HepG2 (cell line): Measurements from ENCODE around the gene NUP153. TPM values are rescaled to one million over a fixed set of nuclear protein-coding genes. Genes with fewer than 3 reads are reported as not detected.

ENCODE experiments used
- BRD4 ChIP-seq: sonication (generic); formaldehyde crosslinking; IDR thresholded peaks from 2 replicates; pipeline ENCODE4 v1.4.0; 2020; ENCODE audit warnings: missing genetic modification reagents
- DPF2 ChIP-seq: sonication (generic); formaldehyde crosslinking; IDR thresholded peaks from 2 replicates; pipeline ENCODE4 v1.4.0; 2020; ENCODE audit warnings: mild to moderate bottlenecking, low read depth, missing genetic modification reagents, borderline replicate concordance
- ELF4 ChIP-seq: sonication (generic); formaldehyde crosslinking; IDR thresholded peaks from 2 replicates; pipeline ENCODE4 v1.5.0; 2020; ENCODE audit warnings: missing genetic modification reagents, mild to moderate bottlenecking, moderate library complexity, borderline replicate concordance
- FUBP1 ChIP-seq: sonication (generic); formaldehyde crosslinking; IDR thresholded peaks from 2 replicates; pipeline ENCODE4 v1.5.1; 2020; ENCODE audit warnings: missing genetic modification reagents, mild to moderate bottlenecking, borderline replicate concordance
- HOMEZ ChIP-seq: IDR thresholded peaks from 2 replicates; pipeline ENCODE4 v1.6.1; 2016; ENCODE audit warnings: low read depth
- IKZF1 ChIP-seq: fragments of 450-650 bp; IDR thresholded peaks from 2 replicates; pipeline ENCODE4 v1.7.1; 2016
- KDM5B ChIP-seq: sonication (generic); formaldehyde crosslinking; IDR thresholded peaks from 2 replicates; pipeline ENCODE4 v1.4.0; 2020; ENCODE audit warnings: missing genetic modification reagents, mild to moderate bottlenecking, borderline replicate concordance
- MATR3 ChIP-seq: sonication (generic); formaldehyde crosslinking; IDR thresholded peaks from 2 replicates; pipeline ENCODE4 v1.4.0; 2020; ENCODE audit warnings: missing genetic modification reagents
- MEF2D ChIP-seq: sonication (generic); formaldehyde crosslinking; IDR thresholded peaks from 2 replicates; pipeline ENCODE4 v1.5.1; 2020; ENCODE audit warnings: mild to moderate bottlenecking, missing genetic modification reagents
- REPIN1 ChIP-seq: sonication (generic); formaldehyde crosslinking; IDR thresholded peaks from 2 replicates; pipeline ENCODE4 v1.8.0; 2022; ENCODE audit warnings: missing genetic modification reagents, low read depth, mild to moderate bottlenecking, borderline replicate concordance
- SAP130 ChIP-seq: IDR thresholded peaks from 2 replicates; pipeline ENCODE4 v1.6.1; 2016; ENCODE audit warnings: low read depth
- SMAD9 ChIP-seq: sonication (generic); formaldehyde crosslinking; IDR thresholded peaks from 2 replicates; pipeline ENCODE4 v1.5.1; 2020; ENCODE audit warnings: mild to moderate bottlenecking, missing genetic modification reagents
- SNAI1 ChIP-seq: sonication (generic); formaldehyde crosslinking; IDR thresholded peaks from 2 replicates; pipeline ENCODE4 v1.5.0; 2020; ENCODE audit warnings: mild to moderate bottlenecking, missing genetic modification reagents, borderline replicate concordance
- ZNF24 ChIP-seq: fragments of 450-650 bp; IDR thresholded peaks from 2 replicates; pipeline ENCODE4 v1.6.1; 2017; ENCODE audit warnings: antibody characterized with exemption, mild to moderate bottlenecking
- ZNF546 ChIP-seq: sonication (generic); formaldehyde crosslinking; conservative IDR thresholded peaks from 2 replicates; pipeline ENCODE4 v1.8.1; 2023; ENCODE audit warnings: mild to moderate bottlenecking, missing genetic modification reagents
- ZNF781 ChIP-seq: sonication (generic); formaldehyde crosslinking; IDR thresholded peaks from 2 replicates; pipeline ENCODE4 v1.5.1; 2020; ENCODE audit warnings: borderline replicate concordance, mild to moderate bottlenecking, missing genetic modification reagents; ENCODE audit errors: not compliant biosample characterization
- polyA plus RNA-seq, 8 experiments: library from polyadenylated mRNA; depleted of rRNA in 3 of 8; stranded (reverse) in 7 of 8; unstranded in 1 of 8; fragments of >200 nt; fragmentation: Illumina TruSeq in 4 of 8; extraction: Trizol in 4 of 8; gene quantifications; 2 replicates each; pipeline versions ENCODE4 v1.2.1 to v1.2.3, GENCODE V29; 2011 to 2016; ENCODE audit warnings: low read depth in 4 of 8, missing spikeins in 1 of 8, mixed read lengths in 1 of 8; ENCODE audit not compliant: insufficient read depth in 1 of 8
- total RNA-seq, 5 experiments: library from RNA; depleted of rRNA; stranded (reverse); fragments of >200 nt; fragmentation: Illumina TruSeq; extraction: Trizol; gene quantifications; 2 replicates each; pipeline ENCODE4 v1.2.3, GENCODE V29; 2016; ENCODE audit warnings: low read depth in 1 of 5
- TF ChIP-seq, protein P1 (sequence below): sonication (generic); formaldehyde crosslinking; IDR thresholded peaks from 2 replicates; pipeline ENCODE4 v1.4.0; 2020; ENCODE audit warnings: missing genetic modification reagents
- TF ChIP-seq, protein P2 (sequence below): sonication (generic); formaldehyde crosslinking; IDR thresholded peaks from 2 replicates; pipeline ENCODE4 v1.5.0; 2020; ENCODE audit warnings: mild to moderate bottlenecking, missing genetic modification reagents, moderate library complexity
- TF ChIP-seq, protein P3 (sequence below): sonication (generic); formaldehyde crosslinking; IDR thresholded peaks from 2 replicates; pipeline ENCODE4 v1.5.0; 2020; ENCODE audit warnings: missing genetic modification reagents, mild to moderate bottlenecking, borderline replicate concordance

Gene NUP153
- total and polyA plus RNA-seq, 2 of the 13 experiments (the other 11 are each of a cell fraction or from before 2014, with no cell fraction given), result 29.8 to 55.2 TPM

- TF ChIP-seq SAP130 (CRISPR knock-in tag), result peak; percentile 14; the same call in 1 of the 2 replicates
- no peak for TF ChIP-seq ELF4 (CRISPR knock-in tag)
- TF ChIP-seq DPF2 (CRISPR knock-in tag), result no peak
- peak; percentile 59; the same call in 1 of the 2 replicates for TF ChIP-seq SMAD9 (CRISPR knock-in tag)
- peak; percentile 71; the same call in 1 of the 2 replicates for TF ChIP-seq KDM5B
- peak; percentile 9; the same call in 1 of the 2 replicates for TF ChIP-seq HOMEZ (CRISPR knock-in tag)
- TF ChIP-seq, protein P1, sequence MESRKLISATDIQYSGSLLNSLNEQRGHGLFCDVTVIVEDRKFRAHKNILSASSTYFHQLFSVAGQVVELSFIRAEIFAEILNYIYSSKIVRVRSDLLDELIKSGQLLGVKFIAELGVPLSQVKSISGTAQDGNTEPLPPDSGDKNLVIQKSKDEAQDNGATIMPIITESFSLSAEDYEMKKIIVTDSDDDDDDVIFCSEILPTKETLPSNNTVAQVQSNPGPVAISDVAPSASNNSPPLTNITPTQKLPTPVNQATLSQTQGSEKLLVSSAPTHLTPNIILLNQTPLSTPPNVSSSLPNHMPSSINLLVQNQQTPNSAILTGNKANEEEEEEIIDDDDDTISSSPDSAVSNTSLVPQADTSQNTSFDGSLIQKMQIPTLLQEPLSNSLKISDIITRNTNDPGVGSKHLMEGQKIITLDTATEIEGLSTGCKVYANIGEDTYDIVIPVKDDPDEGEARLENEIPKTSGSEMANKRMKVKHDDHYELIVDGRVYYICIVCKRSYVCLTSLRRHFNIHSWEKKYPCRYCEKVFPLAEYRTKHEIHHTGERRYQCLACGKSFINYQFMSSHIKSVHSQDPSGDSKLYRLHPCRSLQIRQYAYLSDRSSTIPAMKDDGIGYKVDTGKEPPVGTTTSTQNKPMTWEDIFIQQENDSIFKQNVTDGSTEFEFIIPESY, result 0 out of 2 replicates have a peak, but pooled peaks have one; percentile 12
- no peak for TF ChIP-seq IKZF1
- TF ChIP-seq BRD4 (CRISPR knock-in tag), result no peak; the same call in 1 of the 2 replicates
- TF ChIP-seq, protein P2, sequence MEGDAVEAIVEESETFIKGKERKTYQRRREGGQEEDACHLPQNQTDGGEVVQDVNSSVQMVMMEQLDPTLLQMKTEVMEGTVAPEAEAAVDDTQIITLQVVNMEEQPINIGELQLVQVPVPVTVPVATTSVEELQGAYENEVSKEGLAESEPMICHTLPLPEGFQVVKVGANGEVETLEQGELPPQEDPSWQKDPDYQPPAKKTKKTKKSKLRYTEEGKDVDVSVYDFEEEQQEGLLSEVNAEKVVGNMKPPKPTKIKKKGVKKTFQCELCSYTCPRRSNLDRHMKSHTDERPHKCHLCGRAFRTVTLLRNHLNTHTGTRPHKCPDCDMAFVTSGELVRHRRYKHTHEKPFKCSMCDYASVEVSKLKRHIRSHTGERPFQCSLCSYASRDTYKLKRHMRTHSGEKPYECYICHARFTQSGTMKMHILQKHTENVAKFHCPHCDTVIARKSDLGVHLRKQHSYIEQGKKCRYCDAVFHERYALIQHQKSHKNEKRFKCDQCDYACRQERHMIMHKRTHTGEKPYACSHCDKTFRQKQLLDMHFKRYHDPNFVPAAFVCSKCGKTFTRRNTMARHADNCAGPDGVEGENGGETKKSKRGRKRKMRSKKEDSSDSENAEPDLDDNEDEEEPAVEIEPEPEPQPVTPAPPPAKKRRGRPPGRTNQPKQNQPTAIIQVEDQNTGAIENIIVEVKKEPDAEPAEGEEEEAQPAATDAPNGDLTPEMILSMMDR, result peak; percentile 55
- peak; percentile 39; the same call in 1 of the 2 replicates for TF ChIP-seq ZNF24
- TF ChIP-seq SNAI1, result peak; percentile 96; the same call in 1 of the 2 replicates
- peak; percentile 73; the same call in 1 of the 2 replicates for TF ChIP-seq MEF2D (CRISPR knock-in tag)
- no peak; the same call in 1 of the 2 replicates for TF ChIP-seq ZNF546 (CRISPR knock-in tag)
- TF ChIP-seq MATR3 (CRISPR knock-in tag), result no peak
- TF ChIP-seq, protein P3, sequence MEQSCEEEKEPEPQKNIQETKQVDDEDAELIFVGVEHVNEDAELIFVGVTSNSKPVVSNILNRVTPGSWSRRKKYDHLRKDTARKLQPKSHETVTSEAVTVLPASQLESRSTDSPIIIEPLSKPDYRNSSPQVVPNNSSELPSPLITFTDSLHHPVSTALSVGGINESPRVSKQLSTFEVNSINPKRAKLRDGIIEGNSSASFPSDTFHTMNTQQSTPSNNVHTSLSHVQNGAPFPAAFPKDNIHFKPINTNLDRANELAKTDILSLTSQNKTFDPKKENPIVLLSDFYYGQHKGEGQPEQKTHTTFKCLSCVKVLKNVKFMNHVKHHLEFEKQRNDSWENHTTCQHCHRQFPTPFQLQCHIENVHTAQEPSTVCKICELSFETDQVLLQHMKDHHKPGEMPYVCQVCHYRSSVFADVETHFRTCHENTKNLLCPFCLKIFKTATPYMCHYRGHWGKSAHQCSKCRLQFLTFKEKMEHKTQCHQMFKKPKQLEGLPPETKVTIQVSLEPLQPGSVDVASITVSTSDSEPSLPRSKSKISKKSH, result peak; percentile 85
- TF ChIP-seq ZNF781 (CRISPR knock-in tag), result peak; percentile 85
- no peak; the same call in 1 of the 2 replicates for TF ChIP-seq REPIN1 (CRISPR knock-in tag)
- TF ChIP-seq FUBP1 (CRISPR knock-in tag), result no peak
These were observed 746 bp downstream of the NUP153 start (continued) for GRCh38 chr6:17705778-17706579.
